ENCODE results near the gene TAC4. TPM values are rescaled to one million over a fixed set of nuclear protein-coding genes. Genes with fewer than 3 reads are reported as not detected.

TAC4 gene
- polyA plus RNA-seq, 1 donor (not counting 4 experiments of a cell fraction or from before 2014, with no cell fraction given): not detected

DNA sequence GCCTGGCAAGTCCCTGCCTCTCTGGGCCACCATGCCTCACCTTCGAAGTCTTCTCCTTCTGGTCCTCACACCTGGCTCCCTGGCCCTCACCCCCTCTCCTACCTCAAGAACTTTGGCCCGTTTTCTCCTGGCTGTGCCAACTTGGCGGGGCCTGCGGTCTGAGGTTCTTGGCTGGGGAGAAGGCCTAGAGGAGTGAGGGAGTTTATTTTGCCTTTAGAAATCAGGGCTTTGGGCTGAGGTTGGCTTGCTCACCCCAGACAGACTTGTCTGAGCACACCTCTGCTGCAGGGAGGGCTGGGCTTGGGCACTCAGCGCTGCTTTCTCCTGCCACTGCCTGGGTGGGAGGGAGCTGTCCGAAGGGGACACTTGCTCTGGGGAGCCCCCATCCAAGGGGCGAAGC, 23.3 kb upstream of the TAC4 start:
- H2AFZ ChIP-seq (ENCODE audit: control insufficient read depth, low read length): no peak overlapping the region
- DNase-seq (ENCODE audit: low read depth, low spot score): no peak
- no peaks in the 10 kb centered on the region for H3K9me3 ChIP-seq (ENCODE audit: control insufficient read depth, low read depth, low read length)
- no peaks in the 10 kb centered on the region for H3K79me2 ChIP-seq (ENCODE audit: control insufficient read depth, insufficient read depth, low read length)
- peaks cover 8% of the 10 kb centered on the region for H3K4me1 ChIP-seq (ENCODE audit: control insufficient read depth, extremely low read depth, insufficient read depth, low read length)
- no peaks in the 10 kb centered on the region for H3K36me3 ChIP-seq (ENCODE audit: control insufficient read depth in 2 of 2, extremely low read depth in 1 of 2, insufficient read depth in 2 of 2, low read length in 2 of 2)
- H3K27me3 ChIP-seq (ENCODE audit: control insufficient read depth, extremely low read depth, insufficient read depth, low read length): peaks cover 40% of the 10 kb centered on the region
- peak; percentile 89 for FAIRE-seq
- no peaks in the 10 kb centered on the region for H4K20me1 ChIP-seq (ENCODE audit: control insufficient read depth, extremely low read depth, insufficient read depth, low read length)
- no peak for TF ChIP-seq EZH2 (IDR thresholded peaks at IDR 0.05; ENCODE audit: low read length)
- TF ChIP-seq, protein P1, sequence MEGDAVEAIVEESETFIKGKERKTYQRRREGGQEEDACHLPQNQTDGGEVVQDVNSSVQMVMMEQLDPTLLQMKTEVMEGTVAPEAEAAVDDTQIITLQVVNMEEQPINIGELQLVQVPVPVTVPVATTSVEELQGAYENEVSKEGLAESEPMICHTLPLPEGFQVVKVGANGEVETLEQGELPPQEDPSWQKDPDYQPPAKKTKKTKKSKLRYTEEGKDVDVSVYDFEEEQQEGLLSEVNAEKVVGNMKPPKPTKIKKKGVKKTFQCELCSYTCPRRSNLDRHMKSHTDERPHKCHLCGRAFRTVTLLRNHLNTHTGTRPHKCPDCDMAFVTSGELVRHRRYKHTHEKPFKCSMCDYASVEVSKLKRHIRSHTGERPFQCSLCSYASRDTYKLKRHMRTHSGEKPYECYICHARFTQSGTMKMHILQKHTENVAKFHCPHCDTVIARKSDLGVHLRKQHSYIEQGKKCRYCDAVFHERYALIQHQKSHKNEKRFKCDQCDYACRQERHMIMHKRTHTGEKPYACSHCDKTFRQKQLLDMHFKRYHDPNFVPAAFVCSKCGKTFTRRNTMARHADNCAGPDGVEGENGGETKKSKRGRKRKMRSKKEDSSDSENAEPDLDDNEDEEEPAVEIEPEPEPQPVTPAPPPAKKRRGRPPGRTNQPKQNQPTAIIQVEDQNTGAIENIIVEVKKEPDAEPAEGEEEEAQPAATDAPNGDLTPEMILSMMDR (optimal IDR thresholded peaks at IDR 0.05 in 1 of 3, IDR thresholded peaks at IDR 0.05 in 1 of 3, conservative IDR thresholded peaks at IDR 0.05 in 1 of 3; ENCODE audit: extremely low read depth in 1 of 3, insufficient read depth in 2 of 3, low read length in 3 of 3): no peak
- H3K27ac ChIP-seq (ENCODE audit: control insufficient read depth, insufficient read depth, low read length): no peak overlapping the region
- H3K4me3 ChIP-seq (ENCODE audit: control insufficient read depth in 2 of 3, extremely low read depth in 1 of 3, insufficient read depth in 2 of 3, low read depth in 1 of 3, low read length in 3 of 3): no peak overlapping the region
- dilution Hi-C loops (cut with MboI; ENCODE audit: extremely low pct_ligation_motif_present, low sequenced_read_pairs): no loop called here
- peak overlapping the region; percentile 38 for H3K4me2 ChIP-seq (ENCODE audit: control insufficient read depth, extremely low read depth, insufficient read depth, low read depth, low read length)
- no peak overlapping the region for H3K9ac ChIP-seq (ENCODE audit: control insufficient read depth, extremely low read depth, insufficient read depth, low read length)
- peaks cover 4% of the 10 kb centered on the region for H3K9me1 ChIP-seq (ENCODE audit: control insufficient read depth, extremely low read depth, insufficient read depth, low read length)

DNA sequence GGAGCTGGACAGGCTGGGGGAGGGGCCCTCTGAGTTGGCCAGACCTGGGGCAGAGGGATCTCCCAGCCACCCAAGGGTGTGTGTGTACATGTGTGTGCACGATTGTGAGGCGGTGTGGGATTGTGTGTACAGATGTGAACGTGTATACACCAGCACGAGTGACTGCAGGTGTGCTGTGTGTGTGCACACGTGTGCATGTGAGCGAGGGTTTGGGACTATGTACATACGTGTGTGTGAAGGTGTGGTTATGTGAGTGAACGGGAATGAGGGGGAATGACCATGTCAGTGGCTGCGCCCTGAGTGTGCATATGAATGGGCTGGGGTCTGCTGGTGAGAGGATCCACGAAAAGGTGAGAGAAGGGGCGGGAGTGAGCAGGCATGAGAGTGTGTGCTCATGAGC, 22.4 kb upstream of the TAC4 start:
- dilution Hi-C loops (cut with MboI; ENCODE audit: extremely low pct_ligation_motif_present, low sequenced_read_pairs): no loop called here

More for the DNA sequence above, 22.4 kb upstream of the TAC4 start:
- Histone ChIP-seq H2AFZ (ENCODE audit: control insufficient read depth, low read length) (no peak overlapping the region), H3K9me3 (ENCODE audit: control insufficient read depth, low read depth, low read length) (no peaks in the 10 kb centered on the region), H3K79me2 (ENCODE audit: control insufficient read depth, insufficient read depth, low read length) (no peaks in the 10 kb centered on the region), H3K9ac (ENCODE audit: control insufficient read depth, extremely low read depth, insufficient read depth, low read length) (no peak overlapping the region), H3K9me1 (ENCODE audit: control insufficient read depth, extremely low read depth, insufficient read depth, low read length) (peaks cover 4% of the 10 kb centered on the region), H3K4me1 (ENCODE audit: control insufficient read depth, extremely low read depth, insufficient read depth, low read length) (peaks cover 8% of the 10 kb centered on the region), H3K36me3 (ENCODE audit: control insufficient read depth in 2 of 2, extremely low read depth in 1 of 2, insufficient read depth in 2 of 2, low read length in 2 of 2) (no peaks in the 10 kb centered on the region), H3K27me3 (ENCODE audit: control insufficient read depth, extremely low read depth, insufficient read depth, low read length) (peaks cover 43% of the 10 kb centered on the region), H4K20me1 (ENCODE audit: control insufficient read depth, extremely low read depth, insufficient read depth, low read length) (no peaks in the 10 kb centered on the region), H3K4me3 (ENCODE audit: control insufficient read depth in 2 of 3, extremely low read depth in 1 of 3, insufficient read depth in 2 of 3, low read depth in 1 of 3, low read length in 3 of 3) (no peak overlapping the region), H3K4me2 (ENCODE audit: control insufficient read depth, extremely low read depth, insufficient read depth, low read depth, low read length) (no peak overlapping the region), H3K27ac (ENCODE audit: control insufficient read depth, insufficient read depth, low read length) (no peak overlapping the region)
- no peak for FAIRE-seq
- TF ChIP-seq EZH2 (IDR thresholded peaks at IDR 0.05; ENCODE audit: low read length): no peak
- TF ChIP-seq, protein P1 (optimal IDR thresholded peaks at IDR 0.05 in 1 of 3, IDR thresholded peaks at IDR 0.05 in 1 of 3, conservative IDR thresholded peaks at IDR 0.05 in 1 of 3; ENCODE audit: extremely low read depth in 1 of 3, insufficient read depth in 2 of 3, low read length in 3 of 3): no peak
- no peak for DNase-seq (ENCODE audit: low read depth, low spot score)
